NT2/D1 (cell line): ENCODE data around the gene NCR3LG1.

Experiments used
- YY1 ChIP-seq: IDR thresholded peaks from 2 replicates; pipeline ENCODE4 v1.6.1; 2011; ENCODE audit not compliant: insufficient read length, insufficient read depth
- ZNF274 ChIP-seq: IDR thresholded peaks from 2 replicates; pipeline ENCODE4 v1.6.1; 2011; ENCODE audit warnings: mild to moderate bottlenecking, low read depth, low read length

- TF ChIP-seq ZNF274 (no peak), YY1 (no peak)
These were observed 56.4 kb downstream of the NCR3LG1 start for GRCh38 chr11:17408026-17408425.
